Activated naive CD4-positive, alpha-beta T cell treated with anti-CD3 and anti-CD28 coated beads, Interleukin-2, amount 50 U/mL, for 24 hours (primary cell): ENCODE measurements around the gene IKZF4.
"Not testable (repeated sequence)": the region's sequence is repeated elsewhere in the genome, so short reads cannot be mapped to it uniquely, and the experiment has no call there.

Experiments
- H3K27ac Mint-ChIP-seq: one replicate; pipeline ENCODE4 v1.8.0; 2021; ENCODE audit warnings: mild to moderate bottlenecking, mixed read lengths
- H3K27me3 Mint-ChIP-seq: one replicate; pipeline ENCODE4 v1.8.0; 2021; ENCODE audit warnings: mixed read lengths
- H3K36me3 Mint-ChIP-seq: one replicate; pipeline ENCODE4 v1.8.0; 2021; ENCODE audit warnings: mixed read lengths
- H3K4me1 Mint-ChIP-seq: one replicate; pipeline ENCODE4 v1.8.0; 2021; ENCODE audit warnings: mixed read lengths
- H3K4me3 Mint-ChIP-seq: one replicate; pipeline ENCODE4 v1.8.0; 2021; ENCODE audit warnings: mild to moderate bottlenecking, mixed read lengths
- H3K9me3 Mint-ChIP-seq: one replicate; pipeline ENCODE4 v1.8.0; 2021; ENCODE audit warnings: mixed read lengths

IKZF4 gene

GRCh38 chr12:56020423-56021184 is at the start of gene IKZF4:
Gene IKZF4 (plus strand): TSS chr12:56021043. CDS start chr12:56021494, 451 bp downstream.
- H3K27ac Mint-ChIP-seq, result peak within 1 kb of the TSS; percentile 84
- H3K4me3 Mint-ChIP-seq, result peak within 1 kb of the TSS; percentile 90
- peaks cover 24% of the 10 kb centered on the region for H3K4me1 Mint-ChIP-seq
- peaks cover 3% of the 10 kb centered on the region for H3K36me3 Mint-ChIP-seq
- H3K27me3 Mint-ChIP-seq, result no peaks in the 10 kb centered on the region
- no peaks in the 10 kb centered on the region for H3K9me3 Mint-ChIP-seq

GRCh38 chr12:55972042-55972441 is 48.8 kb upstream of the IKZF4 start:
- peaks cover 25% of the 10 kb centered on the region for H3K4me1 Mint-ChIP-seq
- no peak overlapping the region for H3K4me3 Mint-ChIP-seq
- H3K27ac Mint-ChIP-seq, result no peak overlapping the region
- H3K27me3 Mint-ChIP-seq, result no peaks in the 10 kb centered on the region
- H3K9me3 Mint-ChIP-seq, result no peaks in the 10 kb centered on the region
- H3K36me3 Mint-ChIP-seq, result no peaks in the 10 kb centered on the region

DNA sequence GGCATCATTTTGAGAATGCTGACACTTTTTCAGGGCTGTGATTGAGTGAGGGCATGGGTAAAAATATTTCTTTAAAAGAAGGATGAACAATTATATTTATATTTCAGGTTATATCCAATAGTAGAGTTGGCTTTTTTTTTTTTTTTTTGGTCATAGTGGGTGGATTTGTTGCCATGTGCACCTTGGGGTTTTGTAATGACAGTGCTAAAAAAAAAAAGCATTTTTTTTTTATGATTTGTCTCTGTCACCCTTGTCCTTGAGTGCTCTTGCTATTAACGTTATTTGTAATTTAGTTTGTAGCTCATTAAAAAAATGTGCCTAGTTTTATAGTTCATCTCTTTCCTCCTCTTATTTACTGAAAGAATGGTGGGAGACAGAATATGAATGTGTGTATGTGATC is 48.4 kb upstream of the IKZF4 start:
- Mint-ChIP-seq H3K27ac (no peak overlapping the region), H3K4me3 (no peak overlapping the region), H3K36me3 (no peaks in the 10 kb centered on the region), H3K4me1 (peaks cover 27% of the 10 kb centered on the region), H3K9me3 (no peaks in the 10 kb centered on the region), H3K27me3 (no peaks in the 10 kb centered on the region)

GRCh38 chr12:55972911-55973598 is 47.8 kb upstream of the IKZF4 start:
- H3K4me3 Mint-ChIP-seq, result no peak overlapping the region
- no peaks in the 10 kb centered on the region for H3K9me3 Mint-ChIP-seq
- no peaks in the 10 kb centered on the region for H3K36me3 Mint-ChIP-seq
- peaks cover 27% of the 10 kb centered on the region for H3K4me1 Mint-ChIP-seq
- no peak overlapping the region for H3K27ac Mint-ChIP-seq
- H3K27me3 Mint-ChIP-seq, result no peaks in the 10 kb centered on the region

- Mint-ChIP-seq H3K4me1 (peaks cover 26% of the 10 kb centered on the region), H3K9me3 (no peaks in the 10 kb centered on the region), H3K36me3 (peaks cover 2% of the 10 kb centered on the region), H3K27ac (no peak within 1 kb of the TSS), H3K4me3 (no peak within 1 kb of the TSS), H3K27me3 (no peaks in the 10 kb centered on the region)
Measured at GRCh38 chr12:55973599-55974307, 47.1 kb upstream of the IKZF4 start, which contains the start of gene RAB5B. Gene RAB5B (plus strand): TSS chr12:55974078. CDS start chr12:55986961, 12,883 bp downstream.

- Mint-ChIP-seq H3K27me3 (no peaks in the 10 kb centered on the region), H3K27ac (no peak overlapping the region), H3K36me3 (peaks cover 2% of the 10 kb centered on the region), H3K4me1 (peaks cover 31% of the 10 kb centered on the region), H3K4me3 (no peak overlapping the region), H3K9me3 (no peaks in the 10 kb centered on the region)
Measured at GRCh38 chr12:55974308-55974730, 46.5 kb upstream of the IKZF4 start.

DNA sequence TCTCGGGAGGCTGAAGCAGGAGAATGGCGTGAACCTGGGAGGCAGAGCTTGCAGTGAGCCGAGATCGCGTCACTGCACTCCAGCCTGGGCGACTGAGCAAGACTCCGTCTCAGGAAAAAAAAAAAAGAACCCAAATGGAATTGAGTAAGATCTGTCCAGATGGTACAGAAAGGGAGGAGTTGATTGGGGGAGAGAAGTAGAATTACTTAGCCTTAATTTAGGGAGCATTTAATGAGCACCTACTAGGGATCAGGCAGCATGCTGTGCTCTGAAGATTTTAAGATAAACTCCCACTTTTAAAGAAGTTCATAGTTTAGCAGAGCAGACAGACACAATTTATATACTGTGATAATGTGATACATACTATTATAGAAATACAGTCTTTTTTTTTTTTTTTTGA is 42.5 kb upstream of the IKZF4 start:
- no peaks in the 10 kb centered on the region for H3K9me3 Mint-ChIP-seq
- H3K36me3 Mint-ChIP-seq, result peaks cover 2% of the 10 kb centered on the region

GRCh38 chr12:55979069-55979468 is 41.8 kb upstream of the IKZF4 start:
- Mint-ChIP-seq H3K27ac (no peak overlapping the region), H3K9me3 (no peaks in the 10 kb centered on the region), H3K27me3 (no peaks in the 10 kb centered on the region), H3K4me1 (peaks cover 59% of the 10 kb centered on the region), H3K36me3 (peaks cover 2% of the 10 kb centered on the region), H3K4me3 (no peak overlapping the region)

More for the DNA sequence above, 42.5 kb upstream of the IKZF4 start:
- Mint-ChIP-seq H3K27ac (peak overlapping the region; percentile 65), H3K27me3 (no peaks in the 10 kb centered on the region), H3K4me1 (peaks cover 55% of the 10 kb centered on the region), H3K4me3 (no peak overlapping the region)

GRCh38 chr12:55981882-55982281 is 39.0 kb upstream of the IKZF4 start:
- not testable (repeated sequence) for H3K36me3 Mint-ChIP-seq, H3K9me3 Mint-ChIP-seq, H3K4me3 Mint-ChIP-seq, H3K27me3 Mint-ChIP-seq, H3K27ac Mint-ChIP-seq
- peaks cover 50% of the 10 kb centered on the region for H3K4me1 Mint-ChIP-seq

- H3K27ac Mint-ChIP-seq, result peak overlapping the region; percentile 46
- H3K4me3 Mint-ChIP-seq, result no peak overlapping the region
- peaks cover 45% of the 10 kb centered on the region for H3K4me1 Mint-ChIP-seq
Measured at GRCh38 chr12:55982319-55982936, 38.4 kb upstream of the IKZF4 start.

DNA sequence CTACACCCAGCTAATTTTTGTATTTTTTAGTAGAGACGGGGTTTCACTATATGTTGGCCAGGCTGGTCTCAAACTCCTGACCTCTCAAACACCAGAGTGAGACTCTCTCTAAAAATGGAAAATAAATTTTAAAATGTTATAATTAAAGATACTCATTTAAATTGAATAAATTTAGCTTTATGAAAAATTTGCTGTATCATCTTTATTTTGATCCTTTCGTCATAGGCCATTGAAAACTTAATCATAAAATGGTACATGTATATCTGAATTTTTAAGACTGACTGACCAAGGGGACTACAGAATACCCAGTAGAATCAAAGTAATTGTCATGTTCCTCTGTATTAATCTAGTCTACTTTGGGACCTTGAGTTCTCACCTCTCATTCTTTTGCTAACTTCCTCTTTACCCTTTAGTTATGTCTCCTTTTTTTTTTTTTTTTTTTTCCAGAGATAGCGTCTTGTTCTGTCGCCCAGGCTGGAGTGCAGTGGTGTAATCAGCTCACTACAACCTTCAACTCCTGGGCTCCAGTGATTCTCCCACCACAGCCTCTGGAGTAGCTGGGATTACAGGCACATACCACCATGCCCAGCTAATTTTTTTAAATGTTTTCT is 37.5 kb upstream of the IKZF4 start:
- Mint-ChIP-seq H3K27ac (no peak overlapping the region), H3K36me3 (peaks cover 1% of the 10 kb centered on the region), H3K4me3 (no peak overlapping the region), H3K27me3 (no peaks in the 10 kb centered on the region), H3K4me1 (peaks cover 36% of the 10 kb centered on the region), H3K9me3 (no peaks in the 10 kb centered on the region)

More at GRCh38 chr12:55982319-55982936, 38.4 kb upstream of the IKZF4 start:
- peaks cover 2% of the 10 kb centered on the region for H3K36me3 Mint-ChIP-seq
- no peaks in the 10 kb centered on the region for H3K9me3 Mint-ChIP-seq
- H3K27me3 Mint-ChIP-seq, result no peaks in the 10 kb centered on the region

DNA sequence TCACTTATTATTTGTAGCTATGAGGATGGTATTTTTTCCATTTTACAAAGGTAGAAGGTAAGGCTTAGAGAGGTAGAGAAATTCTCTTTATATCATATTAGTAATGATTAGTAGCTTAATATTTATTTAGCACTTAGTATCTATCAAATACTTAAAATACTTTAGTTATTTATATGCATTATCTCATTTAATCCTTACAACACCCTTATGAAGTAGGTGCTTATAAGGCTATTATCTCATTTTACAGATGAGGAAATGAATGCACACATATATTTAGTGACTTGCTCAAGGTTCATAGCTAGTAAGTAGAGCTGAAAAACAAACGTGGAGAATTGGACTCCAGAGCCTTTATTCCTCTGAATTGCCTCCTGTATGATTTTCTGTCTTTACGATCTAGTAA is 36.0 kb upstream of the IKZF4 start:
- H3K36me3 Mint-ChIP-seq, result peaks cover 2% of the 10 kb centered on the region
- H3K27ac Mint-ChIP-seq, result no peak overlapping the region
- H3K4me3 Mint-ChIP-seq, result no peak overlapping the region
- H3K9me3 Mint-ChIP-seq, result no peaks in the 10 kb centered on the region
- H3K4me1 Mint-ChIP-seq, result peaks cover 25% of the 10 kb centered on the region
- H3K27me3 Mint-ChIP-seq, result no peaks in the 10 kb centered on the region

- peaks cover 2% of the 10 kb centered on the region for H3K36me3 Mint-ChIP-seq
- H3K4me1 Mint-ChIP-seq, result peaks cover 22% of the 10 kb centered on the region
- H3K27ac Mint-ChIP-seq, result no peak overlapping the region
- H3K4me3 Mint-ChIP-seq, result no peak overlapping the region
- H3K9me3 Mint-ChIP-seq, result no peaks in the 10 kb centered on the region
- H3K27me3 Mint-ChIP-seq, result no peaks in the 10 kb centered on the region
Measured at GRCh38 chr12:55985341-55985740, 35.5 kb upstream of the IKZF4 start.

- H3K9me3 Mint-ChIP-seq, H3K4me3 Mint-ChIP-seq, H3K27ac Mint-ChIP-seq, H3K27me3 Mint-ChIP-seq, H3K36me3 Mint-ChIP-seq: not testable (repeated sequence)
- H3K4me1 Mint-ChIP-seq, result peaks cover 16% of the 10 kb centered on the region
Measured at GRCh38 chr12:55985976-55986375, 34.9 kb upstream of the IKZF4 start.

DNA sequence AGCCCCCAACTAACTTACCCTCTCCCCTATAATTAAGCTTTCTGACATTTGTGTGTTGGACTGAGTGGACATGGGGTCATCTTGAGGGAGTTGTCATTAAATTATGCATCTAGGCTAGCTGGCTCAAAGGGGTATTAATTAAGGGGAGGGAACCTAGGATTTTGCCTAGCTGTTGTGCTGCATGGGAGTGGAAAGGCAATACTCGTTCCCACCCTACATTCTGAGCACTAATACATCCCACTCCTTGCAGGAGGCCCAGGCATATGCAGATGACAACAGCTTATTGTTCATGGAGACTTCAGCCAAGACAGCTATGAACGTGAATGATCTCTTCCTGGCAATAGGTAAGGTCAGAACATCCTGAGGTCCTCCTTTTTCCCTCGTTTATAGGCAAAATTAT is 29.7 kb upstream of the IKZF4 start:
- Mint-ChIP-seq H3K9me3 (no peaks in the 10 kb centered on the region), H3K27ac (no peak overlapping the region), H3K27me3 (no peaks in the 10 kb centered on the region), H3K4me1 (peaks cover 2% of the 10 kb centered on the region), H3K4me3 (no peak overlapping the region), H3K36me3 (peaks cover 7% of the 10 kb centered on the region)
